Measurements from ENCODE around the gene PRAF2.

Gene PRAF2

GRCh38 chrX:49040376-49040955, 33.3 kb downstream of the PRAF2 start:
- Histone ChIP-seq H3F3A (ENCODE audit: insufficient read depth) (no peaks in the 10 kb centered on the region), H4K20me1 (ENCODE audit: low read depth, low read length) (no peaks in the 10 kb centered on the region), H3K4me3 (ENCODE audit: insufficient read depth, low read length, poor library complexity, severe bottlenecking) (no peak overlapping the region), H3K9me3 (ENCODE audit: insufficient read depth, low read length) (no peaks in the 10 kb centered on the region), H3K27me3 (ENCODE audit: low read length) (no peaks in the 10 kb centered on the region), H3K27ac (ENCODE audit: low read depth, low read length) (no peak overlapping the region), H3K9ac (ENCODE audit: low read length) (no peak overlapping the region), H3K79me2 (ENCODE audit: insufficient read depth, low read length) (no peaks in the 10 kb centered on the region), H3K9me2 (replicated peaks; ENCODE audit: insufficient read depth, low read length) (no peaks in the 10 kb centered on the region), H2AFZ (ENCODE audit: low read depth, low read length, severe bottlenecking) (no peak overlapping the region), H3K36me3 (ENCODE audit: low read length) (no peaks in the 10 kb centered on the region), H3K4me2 (ENCODE audit: low read depth, low read length, poor library complexity, severe bottlenecking) (no peak overlapping the region)
- TF ChIP-seq EZH2phosphoT487 (conservative IDR thresholded peaks at IDR 0.05; ENCODE audit: low read length) (no peak), CTCF (IDR thresholded peaks at IDR 0.05; ENCODE audit: insufficient read depth, low read length, poor library complexity, severe bottlenecking) (no peak)

- no peaks in the 10 kb centered on the region for H3K79me2 ChIP-seq (ENCODE audit: insufficient read depth, low read length)
- no peaks in the 10 kb centered on the region for H4K20me1 ChIP-seq (ENCODE audit: low read depth, low read length)
- no peaks in the 10 kb centered on the region for H3F3A ChIP-seq (ENCODE audit: insufficient read depth)
- no peak overlapping the region for H3K4me2 ChIP-seq (ENCODE audit: low read depth, low read length, poor library complexity, severe bottlenecking)
- H2AFZ ChIP-seq (ENCODE audit: low read depth, low read length, severe bottlenecking): no peak overlapping the region
- no peaks in the 10 kb centered on the region for H3K9me3 ChIP-seq (ENCODE audit: insufficient read depth, low read length)
- no peak overlapping the region for H3K9ac ChIP-seq (ENCODE audit: low read length)
- no peaks in the 10 kb centered on the region for H3K27me3 ChIP-seq (ENCODE audit: low read length)
- TF ChIP-seq CTCF (IDR thresholded peaks at IDR 0.05; ENCODE audit: insufficient read depth, low read length, poor library complexity, severe bottlenecking) (no peak), EZH2phosphoT487 (conservative IDR thresholded peaks at IDR 0.05; ENCODE audit: low read length) (no peak)
- H3K4me3 ChIP-seq (ENCODE audit: insufficient read depth, low read length, poor library complexity, severe bottlenecking): no peak overlapping the region
- no peaks in the 10 kb centered on the region for H3K9me2 ChIP-seq (replicated peaks; ENCODE audit: insufficient read depth, low read length)
- H3K27ac ChIP-seq (ENCODE audit: low read depth, low read length): no peak overlapping the region
- H3K36me3 ChIP-seq (ENCODE audit: low read length): no peaks in the 10 kb centered on the region
These were observed 34.0 kb downstream of the PRAF2 start for GRCh38 chrX:49039598-49040375.

GRCh38 chrX:49037883-49038475, 35.8 kb downstream of the PRAF2 start:
- no peak overlapping the region for H2AFZ ChIP-seq (ENCODE audit: low read depth, low read length, severe bottlenecking)
- H3K79me2 ChIP-seq (ENCODE audit: insufficient read depth, low read length): no peaks in the 10 kb centered on the region
- no peaks in the 10 kb centered on the region for H4K20me1 ChIP-seq (ENCODE audit: low read depth, low read length)
- H3K9ac ChIP-seq (ENCODE audit: low read length): no peak overlapping the region
- no peak overlapping the region for H3K4me2 ChIP-seq (ENCODE audit: low read depth, low read length, poor library complexity, severe bottlenecking)
- H3K27ac ChIP-seq (ENCODE audit: low read depth, low read length): no peak overlapping the region
- no peak overlapping the region for H3K4me3 ChIP-seq (ENCODE audit: insufficient read depth, low read length, poor library complexity, severe bottlenecking)
- H3K36me3 ChIP-seq (ENCODE audit: low read length): no peaks in the 10 kb centered on the region
- H3K9me3 ChIP-seq (ENCODE audit: insufficient read depth, low read length): no peaks in the 10 kb centered on the region
- TF ChIP-seq CTCF (IDR thresholded peaks at IDR 0.05; ENCODE audit: insufficient read depth, low read length, poor library complexity, severe bottlenecking): no peak
- no peak for TF ChIP-seq EZH2phosphoT487 (conservative IDR thresholded peaks at IDR 0.05; ENCODE audit: low read length)
- H3F3A ChIP-seq (ENCODE audit: insufficient read depth): no peaks in the 10 kb centered on the region
- H3K27me3 ChIP-seq (ENCODE audit: low read length): no peaks in the 10 kb centered on the region
- no peaks in the 10 kb centered on the region for H3K9me2 ChIP-seq (replicated peaks; ENCODE audit: insufficient read depth, low read length)
